Measurements from ENCODE around the gene TRIM66.

GRCh38 chr11:8679006-8679405 lies 3.5 kb downstream of the TRIM66 start:
- TF ChIP-seq EZH2 (IDR thresholded peaks at IDR 0.05; ENCODE audit: borderline replicate concordance, low read depth, low read length): no peak
- no peak for TF ChIP-seq RAD21 (CRISPR knock-in tag; conservative IDR thresholded peaks at IDR 0.05 in 1 of 2, IDR thresholded peaks at IDR 0.05 in 1 of 2)
- no peak for TF ChIP-seq SRSF1 (IDR thresholded peaks at IDR 0.05; ENCODE audit: low read depth, low read length)
- TF ChIP-seq ZNF507 (tag; conservative IDR thresholded peaks at IDR 0.05): no peak

Data from K562 (cell line).